Cardiac fibroblast (primary cell): ENCODE data around the gene DNAAF1.

Source experiments
- DNase-seq, 2 donors: peaks; one replicate each; pipeline versions ENCODE4 v3.0.0 to v3.0.0-alpha.2; 2010; ENCODE audit warnings: low read depth in 2 of 2
- H3K4me3 ChIP-seq, 2 donors: replicated peaks in 1 of 2; 1 replicate in 1 of 2; 2 replicates in 1 of 2; pipeline ENCODE4 v1.5.1; 2011; ENCODE audit warnings: low read depth in 2 of 2, low read length in 2 of 2, mild to moderate bottlenecking in 2 of 2, moderate library complexity in 1 of 2
- CTCF ChIP-seq: IDR thresholded peaks from one replicate; pipeline ENCODE4 v1.5.1; 2011; ENCODE audit warnings: low read depth, mild to moderate bottlenecking, low read length, inconsistent platforms

The DNAAF1 gene

GRCh38 chr16:84124257-84125073 is 20.6 kb upstream of the DNAAF1 start:
- no peak for DNase-seq
- TF ChIP-seq CTCF = no peak

GRCh38 chr16:84131117-84131516 is 14.0 kb upstream of the DNAAF1 start:
- no peak for DNase-seq
- no peak overlapping the region for H3K4me3 ChIP-seq
- TF ChIP-seq CTCF = no peak

More at GRCh38 chr16:84124257-84125073, 20.6 kb upstream of the DNAAF1 start:
- no peak overlapping the region for H3K4me3 ChIP-seq

GRCh38 chr16:84132527-84133285 is 12.4 kb upstream of the DNAAF1 start:
- no peak for TF ChIP-seq CTCF
- DNase-seq = no peak
- no peak overlapping the region for H3K4me3 ChIP-seq

GRCh38 chr16:84136331-84137125 is 8.6 kb upstream of the DNAAF1 start:
- DNase-seq = no peak
- TF ChIP-seq CTCF = no peak
- H3K4me3 ChIP-seq = no peak overlapping the region

- DNase-seq = no peak
- no peak overlapping the region for H3K4me3 ChIP-seq
- TF ChIP-seq CTCF = no peak
Measured at GRCh38 chr16:84137287-84137686, 7.8 kb upstream of the DNAAF1 start.

GRCh38 chr16:84137769-84138357 is 7.2 kb upstream of the DNAAF1 start:
- no peak overlapping the region for H3K4me3 ChIP-seq
- TF ChIP-seq CTCF = no peak

More at GRCh38 chr16:84137769-84138357, 7.2 kb upstream of the DNAAF1 start:
- DNase-seq = no peak
